NCI-H146 treated with DMSO at 0.1 percent for 48 hours (cell line): ENCODE data around the gene CALN1.
"Not testable (repeated sequence)": the region's sequence is repeated elsewhere in the genome, so short reads cannot be mapped to it uniquely, and the experiment has no call there.

Source experiments
- DNase-seq: peaks from one replicate; lab custom pipeline; 2025; ENCODE audit not compliant: unreplicated experiment; lab: John Stamatoyannopoulos, UW

CALN1 gene

DNA sequence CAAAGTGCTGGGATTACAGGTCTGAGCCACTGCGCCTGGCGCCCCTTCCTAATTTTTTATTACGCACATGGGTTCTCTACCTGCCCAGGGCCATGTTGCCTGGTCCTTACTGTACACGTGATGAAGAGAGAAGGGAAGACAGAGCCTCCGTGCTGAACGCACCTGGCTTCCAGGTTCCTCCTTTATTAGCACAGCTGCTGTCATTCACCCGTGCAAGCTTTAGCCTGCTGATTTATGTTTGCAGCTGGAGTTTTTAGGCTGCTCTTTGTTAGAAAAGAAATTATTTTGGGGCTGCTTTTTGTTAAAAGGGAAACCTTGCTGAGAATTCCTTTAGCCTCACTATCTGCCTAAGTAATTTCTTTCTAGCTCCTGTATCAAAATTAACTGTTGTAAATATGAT, 417.0 kb downstream of the CALN1 start:
- DNase-seq, result peak; percentile 98

DNA sequence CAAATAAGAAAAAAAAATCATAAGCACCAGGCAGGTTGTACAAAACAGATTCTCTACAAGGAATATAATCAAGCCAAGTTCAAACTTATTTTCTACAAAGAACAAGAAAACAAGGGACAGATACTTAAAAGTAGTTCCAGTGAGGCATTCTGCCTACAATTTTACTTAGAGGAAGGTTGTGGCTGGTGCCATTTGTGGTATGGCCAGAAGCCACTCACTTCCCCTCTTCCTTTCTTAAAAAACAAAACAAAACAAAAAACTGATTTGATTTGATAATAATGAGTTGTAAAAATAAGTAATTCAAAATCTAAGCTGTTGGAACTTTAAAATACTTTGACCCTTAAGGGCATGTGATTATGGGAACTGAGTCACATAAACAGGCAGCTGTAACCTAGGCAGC, 420.6 kb downstream of the CALN1 start:
- no peak for DNase-seq

DNA sequence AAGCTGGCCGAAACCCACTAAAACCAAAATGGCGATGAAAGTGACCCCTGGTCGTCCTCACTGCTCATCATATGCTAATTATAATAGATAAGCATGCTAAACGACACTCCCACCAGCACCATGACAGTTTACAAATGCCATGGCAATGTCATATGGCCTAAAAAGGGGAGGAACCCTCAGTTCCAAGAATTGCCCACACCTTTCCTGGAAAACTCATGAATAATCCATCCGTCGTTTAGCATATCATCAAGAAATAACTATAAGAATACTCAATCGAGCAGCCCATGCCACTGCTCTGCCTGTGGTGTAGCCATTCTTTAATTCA, 422.0 kb downstream of the CALN1 start:
- DNase-seq, result no peak

DNA sequence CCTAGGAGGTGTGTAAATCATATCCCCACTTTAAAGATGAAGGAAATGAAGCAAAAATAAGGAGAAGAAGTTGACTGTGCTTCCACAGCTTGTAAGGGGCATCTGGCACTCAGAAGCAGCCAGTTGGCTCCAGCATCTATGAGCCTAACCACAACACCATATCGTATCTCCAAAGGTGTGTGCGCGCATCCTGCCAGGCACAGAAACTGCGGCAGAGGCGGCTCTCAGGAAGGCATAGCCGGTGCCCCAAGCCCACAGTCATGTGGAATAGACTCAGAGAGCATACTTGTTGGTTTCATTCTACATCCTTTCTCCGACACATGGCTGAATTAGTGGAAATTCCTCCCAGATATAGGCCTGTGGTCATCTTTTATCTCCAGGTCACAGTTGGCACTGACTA, 423.9 kb downstream of the CALN1 start:
- DNase-seq, result no peak

DNA sequence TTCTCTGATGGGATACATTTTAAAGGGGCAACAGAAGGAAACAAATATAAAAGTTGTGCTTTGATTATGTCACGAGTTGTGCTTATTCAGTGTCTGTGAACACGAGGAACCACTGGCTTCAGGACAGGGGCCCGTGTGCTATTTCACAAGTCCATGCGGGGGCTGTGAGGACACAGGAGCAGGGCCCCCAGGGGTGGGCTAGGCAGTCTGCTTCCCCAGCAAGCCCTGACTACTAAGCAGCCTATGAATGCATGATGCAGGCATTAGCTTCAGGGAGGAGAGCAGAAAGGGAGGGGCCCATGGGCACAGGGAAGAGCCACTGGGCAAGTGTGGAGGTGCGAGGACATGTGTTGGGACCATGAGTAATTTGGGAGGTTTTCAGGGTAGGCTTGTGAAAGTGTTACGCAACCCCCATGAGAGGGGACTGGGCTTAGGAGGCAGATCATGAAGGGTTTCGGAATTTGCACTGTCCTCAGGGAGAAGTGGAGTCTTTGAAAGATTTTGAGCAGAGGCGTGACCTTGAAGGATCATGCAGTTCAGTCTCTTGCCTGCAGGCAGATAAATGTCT, 424.9 kb downstream of the CALN1 start:
- DNase-seq, result no peak

DNA sequence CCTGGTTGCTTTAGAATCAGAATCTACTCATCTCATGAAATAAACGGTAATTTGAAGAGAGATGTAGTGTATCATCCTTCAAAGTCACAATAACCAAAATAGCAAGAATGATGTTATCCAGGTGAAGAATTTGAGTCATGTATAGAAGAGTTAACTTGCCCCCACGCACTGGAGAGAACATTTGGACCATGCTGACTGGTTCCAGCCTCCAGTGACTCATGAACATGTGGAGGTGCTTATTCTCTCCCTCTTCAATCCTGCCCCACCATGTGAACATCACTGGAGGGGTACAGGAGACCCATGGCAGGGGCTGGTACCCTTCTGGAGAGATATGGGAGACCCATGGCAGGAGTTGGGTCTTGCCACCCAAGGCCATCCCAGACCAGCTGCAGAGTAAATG, 427.8 kb downstream of the CALN1 start:
- DNase-seq, result no peak

DNA sequence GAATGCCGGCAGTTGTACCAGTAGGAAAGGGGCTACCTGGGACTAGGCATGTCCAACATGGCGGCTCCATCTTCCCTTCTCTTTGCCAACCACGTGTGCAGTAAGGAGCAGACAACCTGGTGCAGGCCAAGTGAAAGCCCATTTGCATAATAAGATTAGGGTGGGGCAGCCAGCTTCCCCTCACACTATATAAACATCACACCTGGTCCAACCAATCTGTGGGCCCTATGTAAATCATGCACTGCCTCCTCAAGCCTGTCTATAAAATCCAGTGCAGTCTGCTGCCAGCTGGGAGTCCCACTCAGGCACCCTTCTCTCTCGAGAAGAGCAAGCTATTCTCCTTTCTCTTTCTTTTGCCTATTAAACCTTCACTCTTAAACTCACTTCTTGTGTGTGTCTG, 429.3 kb downstream of the CALN1 start:
- peak; percentile 78 for DNase-seq

DNA sequence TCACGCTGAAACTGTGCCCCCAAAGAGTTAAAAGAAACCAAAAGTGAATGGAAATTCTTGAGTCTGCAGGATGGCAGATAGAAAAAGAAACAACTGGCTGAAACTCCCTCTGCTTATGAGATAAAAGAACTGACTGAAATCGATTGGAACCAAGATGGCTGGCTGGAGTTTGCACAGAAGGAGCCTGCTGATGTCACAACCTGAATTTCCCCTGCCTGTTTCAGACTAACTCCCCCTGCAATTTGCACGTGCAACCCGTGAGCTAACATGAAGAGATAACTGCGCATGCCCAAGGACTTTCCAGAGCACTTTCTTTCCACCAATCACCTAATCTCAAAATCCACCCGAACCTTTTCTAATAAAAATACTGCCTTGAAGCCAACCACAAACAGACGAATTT, 435.5 kb downstream of the CALN1 start:
- no peak for DNase-seq

DNA sequence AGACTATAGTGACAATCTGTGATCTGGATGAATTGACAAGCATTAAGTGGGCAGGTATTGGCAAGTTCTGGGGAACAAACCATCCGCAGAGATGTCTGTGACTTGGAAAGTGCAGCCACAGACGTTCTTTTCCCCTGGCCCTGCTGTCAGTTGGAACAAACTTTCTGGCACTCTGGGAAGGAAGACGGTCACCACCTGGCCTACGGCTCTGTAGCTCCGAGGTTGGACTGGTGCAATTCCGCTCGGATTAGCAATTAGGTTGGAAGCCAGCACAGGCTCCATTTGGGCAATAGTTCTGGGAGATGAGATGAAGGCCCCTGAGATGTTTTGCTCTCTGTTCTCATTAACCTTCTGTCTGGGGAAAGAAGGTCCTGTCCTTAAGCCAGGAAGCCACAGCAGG, 437.5 kb downstream of the CALN1 start:
- no peak for DNase-seq

DNA sequence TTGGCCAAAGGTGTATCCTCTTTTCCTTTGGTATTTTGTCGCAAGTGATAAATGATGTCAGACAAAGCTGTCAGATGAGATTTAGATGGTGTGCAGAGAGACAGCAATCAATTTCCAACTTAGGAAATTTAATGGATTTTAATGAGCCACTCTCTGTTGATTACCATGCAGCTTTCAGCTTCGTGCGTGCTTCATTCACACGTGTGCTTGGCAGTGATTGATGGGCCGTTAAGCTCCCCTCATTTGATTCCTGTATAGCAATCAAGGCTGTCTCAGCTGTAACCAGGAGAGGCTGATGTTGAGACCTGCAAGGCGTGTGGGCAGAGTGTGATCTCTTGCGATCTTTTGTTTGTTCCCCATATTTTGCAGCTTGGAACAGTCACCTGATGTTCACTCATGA, 439.6 kb downstream of the CALN1 start:
- peak; percentile 23 for DNase-seq

DNA sequence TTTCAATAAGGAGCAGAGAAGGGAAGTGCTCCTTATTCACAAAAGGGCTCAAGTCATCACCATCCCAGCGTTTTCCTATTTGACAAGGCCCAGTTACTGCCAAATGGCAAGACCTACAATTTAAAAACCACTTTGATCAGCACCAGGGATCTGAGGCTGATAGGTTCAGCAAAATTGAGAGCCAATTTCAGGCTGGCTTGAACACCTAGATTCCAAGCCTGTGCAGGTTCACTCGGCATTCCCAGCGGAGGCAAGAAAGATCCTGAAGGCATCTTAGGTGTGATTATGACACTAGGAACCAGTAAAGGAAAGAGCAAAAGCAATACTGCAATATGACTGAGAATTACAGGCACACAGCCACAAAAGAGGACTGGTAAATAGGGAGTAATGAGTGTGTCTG, 441.4 kb downstream of the CALN1 start:
- no peak for DNase-seq

DNA sequence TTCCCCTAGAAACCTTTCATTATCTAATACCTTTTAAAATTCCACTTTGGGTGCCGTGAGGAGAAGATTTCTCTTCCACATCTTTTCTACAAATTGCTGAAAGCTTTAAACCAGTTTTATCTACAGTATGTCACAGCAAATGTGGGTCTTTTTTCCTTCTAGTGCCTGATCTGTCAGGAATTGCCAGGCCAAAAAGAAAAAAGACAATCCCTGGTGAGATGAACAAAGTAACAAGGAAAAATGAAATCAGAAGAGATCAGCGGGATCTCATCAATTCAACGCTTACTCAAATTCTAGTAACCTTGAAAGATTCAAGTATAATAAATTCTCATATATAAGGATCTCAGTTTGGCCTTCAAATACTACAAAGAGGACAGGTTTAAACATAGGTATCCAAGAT, 449.5 kb downstream of the CALN1 start:
- no peak for DNase-seq

DNA sequence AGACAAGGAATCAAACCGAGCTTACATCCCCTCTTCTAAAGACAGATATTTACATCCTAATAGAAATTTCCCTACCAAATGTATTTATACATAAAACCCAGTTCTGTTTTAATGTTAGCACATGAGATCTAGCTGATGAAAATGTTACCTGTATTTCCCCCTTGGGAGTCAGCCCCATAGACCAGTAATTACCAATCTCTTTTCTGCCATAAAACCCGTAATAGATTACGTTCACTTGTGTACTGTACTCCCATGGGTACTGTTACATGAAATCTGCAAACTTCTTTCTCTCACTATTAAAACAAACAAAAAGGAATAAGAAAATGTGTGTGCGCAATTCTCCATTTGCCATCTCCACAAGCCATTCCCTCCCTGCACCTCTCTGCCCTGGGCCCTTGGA, 450.9 kb downstream of the CALN1 start:
- peak; percentile 36 for DNase-seq

DNA sequence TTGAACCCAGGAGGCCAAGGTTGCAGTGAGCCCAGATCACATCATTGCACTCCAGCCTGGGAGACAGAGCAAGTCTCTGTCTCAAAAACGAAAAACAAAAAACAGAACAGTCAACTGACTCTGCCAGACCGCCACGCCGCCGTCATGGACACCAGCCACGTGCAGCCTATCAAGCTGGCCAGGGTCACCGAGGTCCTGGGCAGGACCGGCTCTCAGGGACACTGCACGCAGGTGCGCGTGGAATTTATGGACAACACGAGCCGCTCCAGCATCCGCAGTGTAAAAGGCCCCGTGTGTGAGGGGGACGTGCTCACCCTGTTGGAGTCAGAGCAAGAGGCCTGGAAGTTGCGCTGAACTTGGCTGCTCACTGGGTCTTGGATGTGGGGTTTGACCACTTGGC, 470.0 kb downstream of the CALN1 start:
- DNase-seq, result no peak

DNA sequence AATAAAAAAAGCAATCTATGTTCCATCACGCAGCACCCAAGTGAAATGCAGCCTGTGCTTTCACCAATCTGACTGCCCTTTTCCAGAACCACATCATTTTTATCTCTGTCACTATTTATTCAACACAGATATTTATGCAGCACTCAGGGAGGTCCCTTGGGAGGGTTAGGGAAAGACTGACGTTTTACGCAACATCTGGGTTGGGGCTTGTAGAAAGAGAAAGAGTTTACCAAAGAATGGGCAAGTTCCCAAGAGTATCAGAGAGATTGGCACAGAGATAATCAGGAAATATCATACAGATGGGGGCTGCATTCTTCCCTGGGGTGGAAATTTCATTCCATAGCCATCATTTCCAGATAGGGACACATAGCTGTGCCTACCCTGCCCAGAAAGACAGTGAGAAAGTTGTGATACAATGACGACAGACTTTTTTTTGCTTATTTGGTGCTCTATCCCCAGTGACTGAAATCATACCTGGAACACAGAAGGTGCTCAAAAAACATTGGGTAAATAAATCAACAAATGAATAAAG, 474.2 kb downstream of the CALN1 start:
- DNase-seq, result no peak

DNA sequence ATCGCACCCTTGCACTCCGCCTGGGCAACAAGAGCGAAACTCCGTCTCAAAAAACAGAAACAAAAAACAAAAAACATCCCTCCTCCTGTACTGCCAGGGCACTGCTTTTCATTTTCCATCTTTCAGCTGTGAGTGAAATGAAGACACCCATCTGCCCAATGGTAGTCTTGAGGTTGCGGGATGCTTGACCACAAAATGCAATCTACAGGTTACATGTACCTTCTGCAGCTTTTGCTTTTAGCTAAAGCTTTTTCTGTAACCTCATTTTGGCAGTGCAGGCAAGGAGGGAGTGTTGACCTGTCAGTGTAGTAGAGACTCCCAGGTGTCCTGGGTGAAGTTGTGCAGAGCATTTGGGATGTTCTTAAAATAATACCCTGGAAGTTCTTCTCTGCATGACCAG, 476.5 kb downstream of the CALN1 start:
- no peak for DNase-seq

DNA sequence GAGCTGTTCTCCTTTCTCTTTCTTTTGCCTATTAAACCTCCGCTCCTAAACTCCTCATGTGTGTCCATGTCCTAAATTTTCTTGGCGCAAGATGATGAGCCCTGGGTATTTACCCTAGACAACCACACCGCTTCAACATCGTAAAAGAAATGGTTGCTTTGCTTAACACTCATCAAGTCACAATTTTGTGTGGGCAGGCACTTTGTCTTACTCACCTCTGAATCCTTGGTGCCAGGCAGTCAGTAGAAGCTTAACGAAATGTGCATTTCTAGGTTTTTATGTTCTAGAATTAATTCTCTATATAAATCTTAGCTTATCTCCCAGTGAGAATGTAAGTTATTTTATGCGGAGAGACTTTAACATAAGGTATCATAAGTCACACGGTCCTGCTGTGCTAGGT, 478.7 kb downstream of the CALN1 start:
- no peak for DNase-seq

DNA sequence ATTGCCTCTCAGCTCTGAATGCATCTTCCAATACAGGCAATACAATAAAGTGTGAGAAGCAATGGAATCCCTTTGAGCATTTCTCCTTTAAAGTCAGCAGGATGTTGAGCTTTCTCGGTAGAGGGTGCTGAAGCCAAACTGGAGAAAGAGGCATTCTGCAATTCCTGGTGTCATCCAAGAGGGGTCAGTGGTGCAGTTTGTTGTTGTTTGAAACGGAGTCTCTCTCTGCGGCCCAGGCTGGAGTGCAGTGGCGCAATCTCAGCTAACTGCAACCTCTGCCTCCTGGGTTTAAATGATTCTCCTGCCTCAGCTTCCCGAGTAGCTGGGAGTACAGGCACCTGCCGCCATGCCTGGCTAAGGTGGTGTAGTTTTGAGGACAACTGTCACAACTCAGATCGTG, 486.5 kb downstream of the CALN1 start:
- DNase-seq, result no peak

DNA sequence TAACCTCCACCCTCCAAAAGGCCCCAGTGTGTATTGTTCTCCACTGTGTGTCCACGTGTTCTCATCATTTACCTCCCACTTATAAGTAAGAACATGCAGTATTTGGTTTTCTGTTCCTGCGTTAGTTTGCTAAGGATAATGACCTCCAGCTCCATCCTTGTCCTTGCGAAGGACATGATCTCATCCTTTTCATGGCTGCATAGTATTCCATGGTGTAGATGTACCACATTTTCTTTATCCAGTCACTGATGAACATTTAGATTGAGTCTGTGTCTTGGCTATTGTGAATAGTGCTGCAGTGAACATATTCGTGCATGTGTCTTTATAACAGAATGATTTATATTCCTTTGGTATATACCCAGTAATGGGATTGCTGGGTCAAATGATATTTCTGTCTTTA, 497.9 kb downstream of the CALN1 start:
- not testable (repeated sequence) for DNase-seq

DNA sequence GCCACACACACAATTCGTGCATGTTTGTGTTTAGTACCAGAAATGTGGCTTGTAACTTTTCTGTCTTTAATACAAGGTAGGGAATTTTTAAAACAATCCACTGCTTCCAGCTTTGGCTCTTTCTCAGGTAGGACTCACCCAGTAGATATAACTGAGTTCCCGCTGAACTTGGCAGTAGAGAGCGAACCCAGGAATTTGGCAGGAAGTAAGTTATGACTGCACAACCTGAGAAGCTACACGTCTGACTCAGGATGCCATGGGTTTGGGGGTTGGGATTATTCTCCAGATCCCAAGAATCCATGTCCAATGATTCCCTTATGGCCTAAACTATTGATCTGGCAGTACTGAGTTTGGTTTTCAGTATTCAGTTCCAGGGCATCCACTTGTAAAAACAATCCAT, 499.7 kb downstream of the CALN1 start:
- no peak for DNase-seq

DNA sequence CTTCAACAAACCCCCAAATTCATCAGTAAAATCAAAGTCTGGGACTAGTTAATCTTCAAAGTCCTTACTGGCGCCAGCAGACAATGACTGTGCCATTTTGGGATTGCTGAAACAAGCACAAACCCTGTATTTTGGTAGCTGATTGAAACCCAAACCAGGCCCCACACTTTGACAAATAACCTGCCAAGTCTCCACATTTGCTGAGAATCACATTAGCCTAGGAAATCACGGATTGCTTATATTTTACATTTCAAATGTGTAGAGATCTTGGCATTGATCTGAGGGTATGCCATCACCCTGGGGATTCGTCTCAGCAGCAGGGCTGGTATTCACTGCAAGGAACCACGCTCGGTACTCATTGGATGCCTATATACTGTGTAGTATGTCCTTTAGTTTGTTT, 501.1 kb downstream of the CALN1 start:
- no peak for DNase-seq

DNA sequence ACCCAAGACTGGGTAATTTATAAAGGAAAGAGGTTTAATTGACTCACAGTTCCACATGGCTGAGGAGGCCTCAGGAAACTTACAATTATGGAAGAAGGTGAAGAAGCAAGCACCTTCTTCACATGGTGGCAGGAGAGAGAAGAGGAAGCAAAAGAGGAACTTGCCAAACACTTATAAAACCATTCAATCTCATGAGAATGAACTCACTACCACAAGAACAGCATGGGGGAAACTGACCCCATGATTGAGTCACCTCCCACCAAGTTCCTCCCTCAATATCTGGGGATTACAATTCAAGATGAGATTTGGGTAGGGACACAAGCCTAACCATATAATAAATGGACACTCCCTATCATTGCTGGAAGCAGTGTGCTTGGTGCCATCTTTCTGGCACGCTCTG, 506.3 kb downstream of the CALN1 start:
- no peak for DNase-seq

DNA sequence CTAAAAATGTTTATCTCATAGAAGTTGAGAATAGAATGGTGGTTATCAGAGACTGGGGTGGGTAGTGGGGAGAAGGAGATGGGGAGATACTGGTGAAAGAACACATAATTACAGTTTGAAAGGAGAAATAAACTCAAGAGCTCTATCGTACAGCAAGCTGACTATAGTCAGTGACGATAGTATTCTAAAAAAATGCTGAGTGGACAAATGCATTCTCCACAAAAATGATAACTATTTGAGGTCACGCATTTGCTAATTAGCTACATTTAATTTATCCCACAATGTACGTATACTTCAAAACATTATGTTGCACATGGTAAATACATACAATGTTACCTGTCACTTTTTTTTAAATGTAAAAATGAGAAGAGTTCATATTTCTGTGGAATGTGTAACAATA, 507.7 kb downstream of the CALN1 start:
- DNase-seq, result no peak

DNA sequence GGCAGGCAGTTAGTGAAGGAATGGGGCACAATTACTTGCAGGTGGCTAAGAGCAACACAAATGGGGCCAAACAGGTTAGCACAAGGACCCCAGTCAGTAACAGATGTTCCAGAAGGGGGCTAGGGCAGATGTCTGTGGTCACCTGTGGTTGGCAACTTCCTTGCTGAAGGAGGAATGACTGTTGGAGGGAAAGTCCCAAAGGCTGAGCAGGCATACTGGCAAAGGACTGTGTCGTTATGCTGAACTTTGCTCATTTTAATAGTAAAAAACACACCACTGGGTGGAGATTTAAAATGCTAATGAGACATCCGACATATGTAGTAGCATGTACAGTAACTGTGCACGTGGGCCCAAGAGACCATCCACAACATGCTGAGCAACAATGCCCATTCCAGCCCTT, 511.6 kb downstream of the CALN1 start:
- DNase-seq, result no peak
